ENCODE results near the gene TNFSF10.

The TNFSF10 gene

DNA sequence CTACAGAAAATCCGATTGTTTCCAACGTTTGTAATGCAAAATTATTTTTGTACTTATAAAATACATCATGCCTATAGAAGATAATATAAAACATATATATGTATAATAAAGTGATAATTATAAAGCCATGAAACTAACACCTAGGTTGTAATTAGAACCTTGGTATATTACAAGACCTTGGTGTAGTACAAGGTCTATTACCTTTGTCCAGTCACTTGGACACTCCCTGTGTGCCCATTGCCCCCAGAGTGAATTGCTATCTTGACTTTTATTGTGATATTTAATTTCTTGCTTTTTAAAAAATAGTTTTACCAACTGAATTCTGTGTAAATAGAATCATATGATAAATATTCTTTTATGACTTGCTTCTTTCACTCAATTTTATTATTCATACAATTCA lies 20.7 kb upstream of the TNFSF10 start:
- Histone ChIP-seq H3K9me2 (ENCODE audit: low read depth, low read length) (no peaks in the 10 kb centered on the region), H4K20me1 (ENCODE audit: insufficient read depth, low read length) (no peaks in the 10 kb centered on the region), H3K79me2 (ENCODE audit: insufficient read depth, low read length) (no peaks in the 10 kb centered on the region), H3K4me2 (ENCODE audit: low read length) (no peak overlapping the region), H3K9ac (ENCODE audit: low read length) (no peak overlapping the region), H3K4me3 (ENCODE audit: low read depth, low read length, poor library complexity, severe bottlenecking) (no peak overlapping the region), H3K36me3 (ENCODE audit: insufficient read depth, low read length) (no peaks in the 10 kb centered on the region), H3K27me3 (ENCODE audit: insufficient read depth, low read length) (no peaks in the 10 kb centered on the region), H3F3A (ENCODE audit: insufficient read depth, low read length) (no peaks in the 10 kb centered on the region), H3K27ac (ENCODE audit: low read depth, low read length, poor library complexity, severe bottlenecking) (no peak overlapping the region), H3K9me3 (ENCODE audit: low read length) (no peaks in the 10 kb centered on the region), H2AFZ (ENCODE audit: low read length) (no peak overlapping the region), H3K4me1 (ENCODE audit: insufficient read depth, low read length, severe bottlenecking) (no peaks in the 10 kb centered on the region)
- TF ChIP-seq, protein P1, sequence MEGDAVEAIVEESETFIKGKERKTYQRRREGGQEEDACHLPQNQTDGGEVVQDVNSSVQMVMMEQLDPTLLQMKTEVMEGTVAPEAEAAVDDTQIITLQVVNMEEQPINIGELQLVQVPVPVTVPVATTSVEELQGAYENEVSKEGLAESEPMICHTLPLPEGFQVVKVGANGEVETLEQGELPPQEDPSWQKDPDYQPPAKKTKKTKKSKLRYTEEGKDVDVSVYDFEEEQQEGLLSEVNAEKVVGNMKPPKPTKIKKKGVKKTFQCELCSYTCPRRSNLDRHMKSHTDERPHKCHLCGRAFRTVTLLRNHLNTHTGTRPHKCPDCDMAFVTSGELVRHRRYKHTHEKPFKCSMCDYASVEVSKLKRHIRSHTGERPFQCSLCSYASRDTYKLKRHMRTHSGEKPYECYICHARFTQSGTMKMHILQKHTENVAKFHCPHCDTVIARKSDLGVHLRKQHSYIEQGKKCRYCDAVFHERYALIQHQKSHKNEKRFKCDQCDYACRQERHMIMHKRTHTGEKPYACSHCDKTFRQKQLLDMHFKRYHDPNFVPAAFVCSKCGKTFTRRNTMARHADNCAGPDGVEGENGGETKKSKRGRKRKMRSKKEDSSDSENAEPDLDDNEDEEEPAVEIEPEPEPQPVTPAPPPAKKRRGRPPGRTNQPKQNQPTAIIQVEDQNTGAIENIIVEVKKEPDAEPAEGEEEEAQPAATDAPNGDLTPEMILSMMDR (IDR thresholded peaks at IDR 0.05; ENCODE audit: low read length): no peak
- no peak for TF ChIP-seq EZH2 (IDR thresholded peaks at IDR 0.05; ENCODE audit: borderline replicate concordance, low read length)

DNA sequence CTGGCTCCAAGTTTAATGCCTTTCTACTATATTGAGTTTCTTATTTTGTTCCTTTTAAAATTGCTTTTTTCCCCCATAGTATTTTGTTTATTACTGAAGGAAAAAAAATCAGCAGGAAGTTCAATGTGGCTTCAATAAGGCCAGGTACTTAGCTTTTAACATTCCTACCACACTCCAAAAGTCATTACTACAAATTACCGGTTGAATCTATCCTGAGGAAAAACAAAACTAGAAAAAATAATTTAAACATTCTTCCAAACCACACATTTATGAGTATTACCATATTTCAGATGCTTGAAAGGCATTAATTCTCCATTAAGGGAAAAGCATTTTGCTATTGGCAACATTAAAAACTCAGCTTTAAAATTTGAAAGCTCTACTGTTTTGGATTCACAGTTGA lies 20.2 kb upstream of the TNFSF10 start:
- Histone ChIP-seq H3K4me2 (ENCODE audit: low read length) (no peak overlapping the region), H3K79me2 (ENCODE audit: insufficient read depth, low read length) (no peaks in the 10 kb centered on the region), H3K9me3 (ENCODE audit: low read length) (no peaks in the 10 kb centered on the region), H3K4me1 (ENCODE audit: insufficient read depth, low read length, severe bottlenecking) (no peaks in the 10 kb centered on the region), H3K27me3 (ENCODE audit: insufficient read depth, low read length) (no peaks in the 10 kb centered on the region), H3K4me3 (ENCODE audit: low read depth, low read length, poor library complexity, severe bottlenecking) (no peak overlapping the region), H4K20me1 (ENCODE audit: insufficient read depth, low read length) (no peaks in the 10 kb centered on the region), H3K27ac (ENCODE audit: low read depth, low read length, poor library complexity, severe bottlenecking) (no peak overlapping the region), H3K9ac (ENCODE audit: low read length) (no peak overlapping the region), H2AFZ (ENCODE audit: low read length) (no peak overlapping the region), H3K36me3 (ENCODE audit: insufficient read depth, low read length) (no peaks in the 10 kb centered on the region), H3K9me2 (ENCODE audit: low read depth, low read length) (no peaks in the 10 kb centered on the region), H3F3A (ENCODE audit: insufficient read depth, low read length) (no peaks in the 10 kb centered on the region)
- TF ChIP-seq, protein P1 (IDR thresholded peaks at IDR 0.05; ENCODE audit: low read length): no peak
- no peak for TF ChIP-seq EZH2 (IDR thresholded peaks at IDR 0.05; ENCODE audit: borderline replicate concordance, low read length)

DNA sequence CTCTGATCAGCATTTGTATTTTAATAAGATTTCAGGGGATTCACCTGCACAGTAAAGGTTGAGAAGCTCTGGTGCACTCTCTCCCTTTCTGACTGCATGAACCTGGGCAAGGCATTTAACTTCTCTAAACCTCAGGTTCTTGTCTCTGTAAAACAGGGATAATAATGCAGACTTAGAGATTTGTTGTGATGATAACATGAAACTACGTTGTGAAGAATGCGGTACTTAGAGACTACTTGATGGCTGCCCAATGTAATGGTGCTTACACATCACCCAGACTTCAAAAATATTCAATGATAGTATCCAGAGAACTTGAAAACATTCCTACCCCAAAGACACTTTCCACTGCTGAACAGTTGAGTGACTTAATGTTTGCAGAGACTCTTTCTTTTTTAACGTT lies 19.8 kb upstream of the TNFSF10 start:
- Histone ChIP-seq H3K4me2 (ENCODE audit: low read length) (no peak overlapping the region), H4K20me1 (ENCODE audit: insufficient read depth, low read length) (no peaks in the 10 kb centered on the region), H3K27me3 (ENCODE audit: insufficient read depth, low read length) (no peaks in the 10 kb centered on the region), H3K9me2 (ENCODE audit: low read depth, low read length) (no peaks in the 10 kb centered on the region), H3K9ac (ENCODE audit: low read length) (no peak overlapping the region), H3K36me3 (ENCODE audit: insufficient read depth, low read length) (no peaks in the 10 kb centered on the region), H3K9me3 (ENCODE audit: low read length) (no peaks in the 10 kb centered on the region), H3K27ac (ENCODE audit: low read depth, low read length, poor library complexity, severe bottlenecking) (no peak overlapping the region), H3K4me1 (ENCODE audit: insufficient read depth, low read length, severe bottlenecking) (no peaks in the 10 kb centered on the region), H3K4me3 (ENCODE audit: low read depth, low read length, poor library complexity, severe bottlenecking) (no peak overlapping the region), H3K79me2 (ENCODE audit: insufficient read depth, low read length) (no peaks in the 10 kb centered on the region), H3F3A (ENCODE audit: insufficient read depth, low read length) (no peaks in the 10 kb centered on the region), H2AFZ (ENCODE audit: low read length) (no peak overlapping the region)
- TF ChIP-seq EZH2 (IDR thresholded peaks at IDR 0.05; ENCODE audit: borderline replicate concordance, low read length): no peak
- TF ChIP-seq, protein P1 (IDR thresholded peaks at IDR 0.05; ENCODE audit: low read length): no peak

All from OCI-LY1 (cell line).